ENCODE measurements around the gene COL4A4.

DNA sequence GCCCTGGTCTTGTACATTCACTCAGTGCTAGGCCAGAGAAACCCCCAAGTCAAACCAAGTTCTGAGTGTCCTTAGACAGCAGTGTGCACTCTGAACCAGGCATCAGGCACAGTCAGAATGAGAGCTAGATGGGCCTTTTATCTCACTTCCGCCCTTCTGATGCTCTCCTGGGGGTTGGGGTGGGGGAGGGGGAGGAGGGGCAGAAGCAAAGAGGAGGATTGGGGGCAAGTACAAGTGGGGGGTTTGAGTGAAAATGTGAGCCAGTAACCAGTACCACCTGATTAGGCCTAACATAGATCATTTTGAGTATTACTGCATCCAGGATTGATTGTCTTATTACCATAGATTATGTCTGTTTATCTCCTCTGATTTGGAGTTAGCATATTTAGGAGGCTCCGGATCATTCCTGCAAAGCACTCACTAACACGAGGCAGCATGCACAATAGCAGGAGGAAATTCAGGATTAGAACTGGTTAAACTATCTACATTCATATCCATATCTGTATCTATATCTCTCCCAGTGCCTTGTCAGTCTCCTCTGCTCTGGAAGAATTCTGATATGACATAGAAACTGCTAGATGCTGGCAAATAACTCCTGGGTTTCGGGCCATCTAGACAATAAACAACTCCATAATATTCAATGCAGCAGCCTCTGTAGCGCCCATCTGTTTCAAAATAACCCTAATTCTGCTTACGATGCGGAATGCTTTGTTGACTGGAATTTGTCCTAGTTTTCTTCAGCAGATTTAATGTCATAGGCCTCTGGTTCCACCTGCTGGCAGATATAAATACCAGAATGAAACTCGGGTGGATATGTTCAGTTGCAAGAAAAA lies 179.0 kb downstream of the COL4A4 start:
- TF ChIP-seq, protein P1, sequence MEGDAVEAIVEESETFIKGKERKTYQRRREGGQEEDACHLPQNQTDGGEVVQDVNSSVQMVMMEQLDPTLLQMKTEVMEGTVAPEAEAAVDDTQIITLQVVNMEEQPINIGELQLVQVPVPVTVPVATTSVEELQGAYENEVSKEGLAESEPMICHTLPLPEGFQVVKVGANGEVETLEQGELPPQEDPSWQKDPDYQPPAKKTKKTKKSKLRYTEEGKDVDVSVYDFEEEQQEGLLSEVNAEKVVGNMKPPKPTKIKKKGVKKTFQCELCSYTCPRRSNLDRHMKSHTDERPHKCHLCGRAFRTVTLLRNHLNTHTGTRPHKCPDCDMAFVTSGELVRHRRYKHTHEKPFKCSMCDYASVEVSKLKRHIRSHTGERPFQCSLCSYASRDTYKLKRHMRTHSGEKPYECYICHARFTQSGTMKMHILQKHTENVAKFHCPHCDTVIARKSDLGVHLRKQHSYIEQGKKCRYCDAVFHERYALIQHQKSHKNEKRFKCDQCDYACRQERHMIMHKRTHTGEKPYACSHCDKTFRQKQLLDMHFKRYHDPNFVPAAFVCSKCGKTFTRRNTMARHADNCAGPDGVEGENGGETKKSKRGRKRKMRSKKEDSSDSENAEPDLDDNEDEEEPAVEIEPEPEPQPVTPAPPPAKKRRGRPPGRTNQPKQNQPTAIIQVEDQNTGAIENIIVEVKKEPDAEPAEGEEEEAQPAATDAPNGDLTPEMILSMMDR (IDR thresholded peaks at IDR 0.05) = peak; percentile 52 to 85 (median 64)
- TF ChIP-seq POLR2A (IDR thresholded peaks at IDR 0.05) = no peak

All from tibial nerve (tissue), 3 donors.